ENCODE measurements around the gene DCBLD1. TPM values are rescaled to one million over a fixed set of nuclear protein-coding genes. Genes with fewer than 3 reads are reported as not detected.

Gene DCBLD1
- total and polyA plus RNA-seq, 4 donors, result 2.7 to 10.4 (median 4.4) TPM

DNA sequence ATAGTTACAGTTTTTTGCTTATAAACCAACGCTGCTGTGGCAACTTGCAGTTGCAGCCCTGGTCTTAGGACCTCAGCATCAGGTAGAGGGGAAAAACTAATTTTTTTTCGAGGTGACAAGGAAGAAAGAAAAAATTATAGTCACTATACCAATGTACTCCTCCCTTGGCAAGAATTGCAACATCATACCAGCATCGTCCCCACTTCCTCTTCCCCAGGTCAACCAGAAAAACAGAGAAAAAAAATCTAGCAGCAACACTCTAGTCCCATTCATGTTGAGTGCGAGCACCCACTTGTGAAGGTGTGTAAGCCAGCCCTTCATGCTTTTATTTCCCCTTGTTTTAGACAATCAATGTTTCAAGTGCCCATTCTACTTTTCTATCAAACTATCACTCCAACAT lies 13.1 kb upstream of the DCBLD1 start:
- Histone ChIP-seq H3K9me3 (ENCODE audit: control insufficient read depth in 4 of 4, low read length in 3 of 4) (no peaks in the 10 kb centered on the region), H3K4me3 (ENCODE audit: low read depth in 1 of 3, low read length in 3 of 3) (no peak overlapping the region), H3K9ac (ENCODE audit: low read depth in 1 of 2, low read length in 2 of 2) (no peak overlapping the region), H3K27ac (ENCODE audit: low read depth in 1 of 2, low read length in 2 of 2) (no peak overlapping the region), H3K27me3 (ENCODE audit: control insufficient read depth in 4 of 4, insufficient read depth in 4 of 4, low read length in 3 of 4) (no peaks in the 10 kb centered on the region), H3K36me3 (ENCODE audit: control insufficient read depth in 4 of 4, insufficient read depth in 3 of 4, low read depth in 1 of 4, low read length in 3 of 4) (no peaks in the 10 kb centered on the region), H3K4me1 (ENCODE audit: control insufficient read depth in 4 of 4, insufficient read depth in 4 of 4, low read length in 3 of 4) (no peaks in the 10 kb centered on the region)
- no peak for DNase-seq (ENCODE audit: low spot score)
- 67% methylated on average over 4 of the region's 4 CpGs for WGBS
- TF ChIP-seq JUND (IDR thresholded peaks at IDR 0.05), result no peak
- TF ChIP-seq, protein P1, sequence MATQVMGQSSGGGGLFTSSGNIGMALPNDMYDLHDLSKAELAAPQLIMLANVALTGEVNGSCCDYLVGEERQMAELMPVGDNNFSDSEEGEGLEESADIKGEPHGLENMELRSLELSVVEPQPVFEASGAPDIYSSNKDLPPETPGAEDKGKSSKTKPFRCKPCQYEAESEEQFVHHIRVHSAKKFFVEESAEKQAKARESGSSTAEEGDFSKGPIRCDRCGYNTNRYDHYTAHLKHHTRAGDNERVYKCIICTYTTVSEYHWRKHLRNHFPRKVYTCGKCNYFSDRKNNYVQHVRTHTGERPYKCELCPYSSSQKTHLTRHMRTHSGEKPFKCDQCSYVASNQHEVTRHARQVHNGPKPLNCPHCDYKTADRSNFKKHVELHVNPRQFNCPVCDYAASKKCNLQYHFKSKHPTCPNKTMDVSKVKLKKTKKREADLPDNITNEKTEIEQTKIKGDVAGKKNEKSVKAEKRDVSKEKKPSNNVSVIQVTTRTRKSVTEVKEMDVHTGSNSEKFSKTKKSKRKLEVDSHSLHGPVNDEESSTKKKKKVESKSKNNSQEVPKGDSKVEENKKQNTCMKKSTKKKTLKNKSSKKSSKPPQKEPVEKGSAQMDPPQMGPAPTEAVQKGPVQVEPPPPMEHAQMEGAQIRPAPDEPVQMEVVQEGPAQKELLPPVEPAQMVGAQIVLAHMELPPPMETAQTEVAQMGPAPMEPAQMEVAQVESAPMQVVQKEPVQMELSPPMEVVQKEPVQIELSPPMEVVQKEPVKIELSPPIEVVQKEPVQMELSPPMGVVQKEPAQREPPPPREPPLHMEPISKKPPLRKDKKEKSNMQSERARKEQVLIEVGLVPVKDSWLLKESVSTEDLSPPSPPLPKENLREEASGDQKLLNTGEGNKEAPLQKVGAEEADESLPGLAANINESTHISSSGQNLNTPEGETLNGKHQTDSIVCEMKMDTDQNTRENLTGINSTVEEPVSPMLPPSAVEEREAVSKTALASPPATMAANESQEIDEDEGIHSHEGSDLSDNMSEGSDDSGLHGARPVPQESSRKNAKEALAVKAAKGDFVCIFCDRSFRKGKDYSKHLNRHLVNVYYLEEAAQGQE (IDR thresholded peaks at IDR 0.05), result no peak
- TF ChIP-seq HNF4G (IDR thresholded peaks at IDR 0.05), result no peak
- no peak for TF ChIP-seq RXRA (IDR thresholded peaks at IDR 0.05)
- no peak for TF ChIP-seq RAD21 (IDR thresholded peaks at IDR 0.05)
- TF ChIP-seq, protein P2, sequence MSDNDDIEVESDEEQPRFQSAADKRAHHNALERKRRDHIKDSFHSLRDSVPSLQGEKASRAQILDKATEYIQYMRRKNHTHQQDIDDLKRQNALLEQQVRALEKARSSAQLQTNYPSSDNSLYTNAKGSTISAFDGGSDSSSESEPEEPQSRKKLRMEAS (IDR thresholded peaks at IDR 0.05), result no peak
- no peak for TF ChIP-seq EGR1 (IDR thresholded peaks at IDR 0.05; ENCODE audit: low read depth in 2 of 2)
- TF ChIP-seq ATF3 (IDR thresholded peaks at IDR 0.05), result no peak
- TF ChIP-seq FOXA1 (IDR thresholded peaks at IDR 0.05), result no peak
- TF ChIP-seq HNF4A (conservative IDR thresholded peaks at IDR 0.05), result no peak
- TF ChIP-seq YY1 (IDR thresholded peaks at IDR 0.05), result no peak

DNA sequence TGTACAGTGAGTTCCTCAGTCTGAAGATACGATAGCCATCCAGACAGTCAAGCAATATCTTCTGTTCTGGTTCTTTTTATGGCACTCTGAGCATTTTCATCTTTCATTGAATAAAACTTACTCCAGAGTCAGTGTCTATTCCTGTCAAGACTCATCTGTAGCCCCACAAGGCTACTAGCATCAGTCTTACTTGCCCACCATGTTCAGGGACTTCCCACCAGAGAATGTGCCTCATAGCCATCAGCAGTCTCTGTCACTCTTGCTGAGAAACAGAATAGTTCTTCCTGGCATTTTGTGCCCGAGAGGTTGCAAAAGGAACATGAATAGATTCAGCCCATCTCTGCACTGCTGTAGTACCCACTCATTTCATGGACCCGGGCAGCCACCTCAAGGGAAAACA lies 12.7 kb upstream of the DCBLD1 start:
- WGBS, result 88% methylated on average over 3 of the region's 3 CpGs
- no peak for TF ChIP-seq GABPA (IDR thresholded peaks at IDR 0.05 in 1 of 2, conservative IDR thresholded peaks at IDR 0.05 in 1 of 2)
- TF ChIP-seq HNF4A (conservative IDR thresholded peaks at IDR 0.05), result no peak
- no peak for TF ChIP-seq TAF1 (conservative IDR thresholded peaks at IDR 0.05)
- no peak for TF ChIP-seq EGR1 (IDR thresholded peaks at IDR 0.05; ENCODE audit: low read depth in 2 of 2)
- no peak for TF ChIP-seq NR2F2 (IDR thresholded peaks at IDR 0.05)
- TF ChIP-seq, protein P3, sequence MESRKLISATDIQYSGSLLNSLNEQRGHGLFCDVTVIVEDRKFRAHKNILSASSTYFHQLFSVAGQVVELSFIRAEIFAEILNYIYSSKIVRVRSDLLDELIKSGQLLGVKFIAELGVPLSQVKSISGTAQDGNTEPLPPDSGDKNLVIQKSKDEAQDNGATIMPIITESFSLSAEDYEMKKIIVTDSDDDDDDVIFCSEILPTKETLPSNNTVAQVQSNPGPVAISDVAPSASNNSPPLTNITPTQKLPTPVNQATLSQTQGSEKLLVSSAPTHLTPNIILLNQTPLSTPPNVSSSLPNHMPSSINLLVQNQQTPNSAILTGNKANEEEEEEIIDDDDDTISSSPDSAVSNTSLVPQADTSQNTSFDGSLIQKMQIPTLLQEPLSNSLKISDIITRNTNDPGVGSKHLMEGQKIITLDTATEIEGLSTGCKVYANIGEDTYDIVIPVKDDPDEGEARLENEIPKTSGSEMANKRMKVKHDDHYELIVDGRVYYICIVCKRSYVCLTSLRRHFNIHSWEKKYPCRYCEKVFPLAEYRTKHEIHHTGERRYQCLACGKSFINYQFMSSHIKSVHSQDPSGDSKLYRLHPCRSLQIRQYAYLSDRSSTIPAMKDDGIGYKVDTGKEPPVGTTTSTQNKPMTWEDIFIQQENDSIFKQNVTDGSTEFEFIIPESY (IDR thresholded peaks at IDR 0.05), result no peak
- TF ChIP-seq, protein P4, sequence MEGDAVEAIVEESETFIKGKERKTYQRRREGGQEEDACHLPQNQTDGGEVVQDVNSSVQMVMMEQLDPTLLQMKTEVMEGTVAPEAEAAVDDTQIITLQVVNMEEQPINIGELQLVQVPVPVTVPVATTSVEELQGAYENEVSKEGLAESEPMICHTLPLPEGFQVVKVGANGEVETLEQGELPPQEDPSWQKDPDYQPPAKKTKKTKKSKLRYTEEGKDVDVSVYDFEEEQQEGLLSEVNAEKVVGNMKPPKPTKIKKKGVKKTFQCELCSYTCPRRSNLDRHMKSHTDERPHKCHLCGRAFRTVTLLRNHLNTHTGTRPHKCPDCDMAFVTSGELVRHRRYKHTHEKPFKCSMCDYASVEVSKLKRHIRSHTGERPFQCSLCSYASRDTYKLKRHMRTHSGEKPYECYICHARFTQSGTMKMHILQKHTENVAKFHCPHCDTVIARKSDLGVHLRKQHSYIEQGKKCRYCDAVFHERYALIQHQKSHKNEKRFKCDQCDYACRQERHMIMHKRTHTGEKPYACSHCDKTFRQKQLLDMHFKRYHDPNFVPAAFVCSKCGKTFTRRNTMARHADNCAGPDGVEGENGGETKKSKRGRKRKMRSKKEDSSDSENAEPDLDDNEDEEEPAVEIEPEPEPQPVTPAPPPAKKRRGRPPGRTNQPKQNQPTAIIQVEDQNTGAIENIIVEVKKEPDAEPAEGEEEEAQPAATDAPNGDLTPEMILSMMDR (IDR thresholded peaks at IDR 0.05; ENCODE audit: low read depth, low read length, missing input control), result no peak
- no peak for TF ChIP-seq ATF3 (IDR thresholded peaks at IDR 0.05)
- TF ChIP-seq SP1 (IDR thresholded peaks at IDR 0.05), result no peak
- TF ChIP-seq FOXA1 (IDR thresholded peaks at IDR 0.05), result no peak
- TF ChIP-seq, protein P2 (IDR thresholded peaks at IDR 0.05), result no peak
- no peak for TF ChIP-seq JUND (IDR thresholded peaks at IDR 0.05)
- TF ChIP-seq, protein P1 (IDR thresholded peaks at IDR 0.05), result no peak
- no peak for TF ChIP-seq HNF4G (IDR thresholded peaks at IDR 0.05)
- no peak for TF ChIP-seq RAD21 (IDR thresholded peaks at IDR 0.05)
- TF ChIP-seq RXRA (IDR thresholded peaks at IDR 0.05), result no peak
- TF ChIP-seq YY1 (IDR thresholded peaks at IDR 0.05), result no peak
- TF ChIP-seq FOXA2 (IDR thresholded peaks at IDR 0.05), result no peak

More for the DNA sequence above, 12.7 kb upstream of the DCBLD1 start:
- Histone ChIP-seq H3K36me3 (ENCODE audit: control insufficient read depth in 4 of 4, insufficient read depth in 3 of 4, low read depth in 1 of 4, low read length in 3 of 4) (no peaks in the 10 kb centered on the region), H3K4me1 (ENCODE audit: control insufficient read depth in 4 of 4, insufficient read depth in 4 of 4, low read length in 3 of 4) (no peaks in the 10 kb centered on the region), H3K4me3 (ENCODE audit: low read depth in 1 of 3, low read length in 3 of 3) (no peak overlapping the region), H3K9me3 (ENCODE audit: control insufficient read depth in 4 of 4, low read length in 3 of 4) (no peaks in the 10 kb centered on the region), H3K27ac (ENCODE audit: low read depth in 1 of 2, low read length in 2 of 2) (no peak overlapping the region), H3K9ac (ENCODE audit: low read depth in 1 of 2, low read length in 2 of 2) (no peak overlapping the region), H3K27me3 (ENCODE audit: control insufficient read depth in 4 of 4, insufficient read depth in 4 of 4, low read length in 3 of 4) (no peaks in the 10 kb centered on the region)
- DNase-seq (ENCODE audit: low spot score), result no peak

Measured in liver (tissue), 9 donors.